ENCODE data around the gene VAV1. TPM values are rescaled to one million over a fixed set of nuclear protein-coding genes. Genes with fewer than 3 reads are reported as not detected.

VAV1 gene
- total and polyA plus RNA-seq, 12 donors: 1.1 to 21.1 (median 9.1) TPM

- no peak for DNase-seq
- Histone ChIP-seq H3K27ac (no peak overlapping the region), H3K4me3 (no peak overlapping the region), H3K9me3 (replicated peaks in 1 of 3) (no peaks in the 10 kb centered on the region), H3K27me3 (no peaks in the 10 kb centered on the region), H3K4me1 (replicated peaks in 1 of 2) (peaks cover 13 to 25% of the 10 kb centered on the region in 2 donors), H3K36me3 (replicated peaks in 1 of 2) (peaks cover 0 to 19% of the 10 kb centered on the region in 2 donors)
- intact Hi-C loops (cut with DNase I): loop anchor here in 1 of 2 donors (10.0 kb wide), 1 partner anchor 209 kb away; no protein-coding TSS in a partner anchor
- TF ChIP-seq CTCF (IDR thresholded peaks at IDR 0.05): peak in 3 of 6 experiments; percentile 10 to 31 (median 12)
- no peak for TF ChIP-seq POLR2A (IDR thresholded peaks at IDR 0.05)
- 88 to 94% (median 90%) methylated on average over 11 to 29 of the region's 29 CpGs for WGBS, 4 donors
These were observed 39.0 kb upstream of the VAV1 start for GRCh38 chr19:6733338-6734095.

GRCh38 chr19:6734096-6734696 lies 38.3 kb upstream of the VAV1 start:
- no peak overlapping the region for H3K27ac ChIP-seq
- intact Hi-C loops (cut with DNase I): loop anchor here in 1 of 2 donors (10.0 kb wide), 1 partner anchor 209 kb away; no protein-coding TSS in a partner anchor
- no peak overlapping the region for H3K4me3 ChIP-seq
- H3K27me3 ChIP-seq: no peaks in the 10 kb centered on the region
- H3K4me1 ChIP-seq (replicated peaks in 1 of 2): peaks cover 20 to 25% of the 10 kb centered on the region in 2 donors
- no peak for TF ChIP-seq CTCF (IDR thresholded peaks at IDR 0.05)
- no peak for TF ChIP-seq POLR2A (IDR thresholded peaks at IDR 0.05)
- DNase-seq: no peak
- H3K9me3 ChIP-seq (replicated peaks in 1 of 3): no peaks in the 10 kb centered on the region
- WGBS, 4 donors: 76 to 84% (median 81%) methylated on average over 9 to 20 of the region's 20 CpGs
- H3K36me3 ChIP-seq (replicated peaks in 1 of 2): peaks cover 0 to 19% of the 10 kb centered on the region in 2 donors

GRCh38 chr19:6735181-6735911 lies 37.2 kb upstream of the VAV1 start:
- no peak for TF ChIP-seq POLR2A (IDR thresholded peaks at IDR 0.05)
- no peak for TF ChIP-seq CTCF (IDR thresholded peaks at IDR 0.05)
- peak overlapping the region in 3 of 5 donors; percentile 85 to 98 (median 94) for H3K27ac ChIP-seq
- H3K36me3 ChIP-seq (replicated peaks in 1 of 2): peaks cover 0 to 19% of the 10 kb centered on the region in 2 donors
- no peaks in the 10 kb centered on the region for H3K27me3 ChIP-seq
- no peaks in the 10 kb centered on the region for H3K9me3 ChIP-seq (replicated peaks in 1 of 3)
- no peak for DNase-seq
- peaks cover 20 to 26% of the 10 kb centered on the region in 2 donors for H3K4me1 ChIP-seq (replicated peaks in 1 of 2)
- WGBS, 4 donors: 72 to 85% (median 79%) methylated on average over 14 to 15 of the region's 15 CpGs
- no peak overlapping the region for H3K4me3 ChIP-seq
- intact Hi-C loops (cut with DNase I): loop anchor here in 1 of 2 donors (10.0 kb wide), 1 partner anchor 211 kb away; no protein-coding TSS in a partner anchor
